ENCODE measurements around the gene RPL28.
A peak's percentile ranks its signal among the peaks of the same experiment; 100 is the strongest.
"Not testable (repeated sequence)": the region's sequence is repeated elsewhere in the genome, so short reads cannot be mapped to it uniquely, and the experiment has no call there.

RPL28 gene

GRCh38 chr19:55433292-55433691 lies 47.6 kb downstream of the RPL28 start:
- DNase-seq, result no peak

GRCh38 chr19:55434356-55434919 lies 48.7 kb downstream of the RPL28 start:
- DNase-seq, result no peak

GRCh38 chr19:55435020-55435419 lies 49.3 kb downstream of the RPL28 start:
- no peak for DNase-seq

GRCh38 chr19:55436847-55437246 lies 51.1 kb downstream of the RPL28 start:
- no peak for DNase-seq

GRCh38 chr19:55437410-55437809 lies 51.7 kb downstream of the RPL28 start:
- DNase-seq, result no peak

- DNase-seq, result no peak
Observed at GRCh38 chr19:55439052-55439451, 53.3 kb downstream of the RPL28 start.

- no peak for DNase-seq
Observed at GRCh38 chr19:55440411-55441105, 54.8 kb downstream of the RPL28 start.

GRCh38 chr19:55441319-55441691 lies 55.6 kb downstream of the RPL28 start:
- DNase-seq, result no peak

GRCh38 chr19:55441692-55442321 lies 56.1 kb downstream of the RPL28 start:
- DNase-seq, result no peak

- DNase-seq, result no peak
Observed at GRCh38 chr19:55442372-55442961, 56.7 kb downstream of the RPL28 start.

GRCh38 chr19:55443045-55443823 lies 57.5 kb downstream of the RPL28 start, which contains the start of gene SHISA7:
Gene SHISA7 (minus strand): TSS chr19:55443300. CDS start chr19:55442863, 437 bp downstream.
- DNase-seq, result no peak

GRCh38 chr19:55443824-55444480 lies 58.2 kb downstream of the RPL28 start:
- DNase-seq, result no peak

GRCh38 chr19:55444646-55445045 lies 58.9 kb downstream of the RPL28 start:
- no peak for DNase-seq

GRCh38 chr19:55446060-55446459 lies 60.3 kb downstream of the RPL28 start:
- DNase-seq, result no peak

GRCh38 chr19:55447421-55448174 lies 61.9 kb downstream of the RPL28 start:
- DNase-seq, result no peak

GRCh38 chr19:55448175-55448490 lies 62.4 kb downstream of the RPL28 start:
- not testable (repeated sequence) for DNase-seq

- no peak for DNase-seq
Observed at GRCh38 chr19:55449469-55449868, 63.7 kb downstream of the RPL28 start.

- DNase-seq, result peak; percentile 16 to 23
Observed at GRCh38 chr19:55451163-55451964, 65.6 kb downstream of the RPL28 start.

- peak; percentile 51 to 58 for DNase-seq
Observed at GRCh38 chr19:55451965-55452748, 66.4 kb downstream of the RPL28 start.

All from CD4-positive, alpha-beta T cell treated with Interleukin-4 for 1 hour (primary cell).